Gastroesophageal sphincter (tissue), 4 donors: ENCODE data around the gene C19orf38. TPM values are rescaled to one million over a fixed set of nuclear protein-coding genes. Genes with fewer than 3 reads are reported as not detected.

Experiments used
- ATAC-seq: fragments of 150-250 bp; one replicate; pipeline ENCODE4 v1.9.1; 2016; ENCODE audit warnings: mild to moderate bottlenecking, moderate library complexity
- H3K27ac ChIP-seq, 4 donors: fragments of 200-600 bp; sonication (generic) in 3 of 4; 1 replicate in 3 of 4; 2 replicates in 1 of 4; pipeline ENCODE4 v1.5.1; 2016 to 2019
- H3K27me3 ChIP-seq: fragments of 200-600 bp; sonication (generic); one replicate; pipeline ENCODE4 v1.5.1; 2019
- H3K36me3 ChIP-seq, 2 donors: fragments of 200-600 bp; sonication (generic); one replicate each; pipeline ENCODE4 v1.5.1; 2019; ENCODE audit warnings: control low read depth in 1 of 2
- H3K4me1 ChIP-seq, 3 donors: fragments of 200-600 bp; sonication (generic); 1 replicate in 2 of 3; 2 replicates in 1 of 3; pipeline ENCODE4 v1.5.1; 2016 to 2019; ENCODE audit warnings: control low read depth in 2 of 3
- H3K4me3 ChIP-seq, 2 donors: fragments of 200-600 bp; sonication (generic); one replicate each; pipeline ENCODE4 v1.5.1; 2019; ENCODE audit warnings: mild to moderate bottlenecking in 1 of 2, moderate library complexity in 1 of 2
- H3K9me3 ChIP-seq, 3 donors: fragments of 200-600 bp; sonication (generic); one replicate each; pipeline ENCODE4 v1.5.1; 2017 to 2019; ENCODE audit warnings: control low read depth in 2 of 3
- EP300 ChIP-seq: sonication (generic); formaldehyde crosslinking; IDR thresholded peaks from one replicate; pipeline ENCODE4 v1.6.1; 2017; ENCODE audit warnings: antibody characterized with exemption, mild to moderate bottlenecking
- POLR2A ChIP-seq, 2 donors: fragments of 450-650 bp; IDR thresholded peaks; one replicate each; pipeline ENCODE4 v1.6.1; 2017; ENCODE audit warnings: antibody characterized with exemption in 2 of 2, mild to moderate bottlenecking in 2 of 2, moderate library complexity in 1 of 2
- POLR2AphosphoS5 ChIP-seq: sonication (generic); formaldehyde crosslinking; IDR thresholded peaks from one replicate; pipeline ENCODE4 v1.6.1; 2017; ENCODE audit warnings: antibody characterized with exemption
- WGBS, 2 donors: methylation state at CpG; one replicate each; pipeline ENCODE4 v1.1.5; 2018; ENCODE audit warnings: low coverage in 1 of 2; 5-methylcytosine and 5-hydroxymethylcytosine counted together
- total RNA-seq, 4 donors: library from RNA; depleted of rRNA; stranded (reverse); fragments of >200 nt; gene quantifications; one replicate each; pipeline ENCODE4 v1.1.0, GENCODE V29; 2016
- TF ChIP-seq, protein P1 (sequence below), 4 experiments: fragments of 200-600 bp in 2 of 4; fragments of 450-650 bp in 2 of 4; sonication (generic) in 1 of 4; IDR thresholded peaks; one replicate each; pipeline ENCODE4 v1.5.1; 2017 to 2019; ENCODE audit warnings: antibody characterized with exemption in 4 of 4, mild to moderate bottlenecking in 2 of 4, moderate library complexity in 2 of 4

Gene C19orf38
- total RNA-seq, 4 donors from 2014 or later = 0.89 to 3.1 (median 2.1) TPM; not detected in 1

DNA sequence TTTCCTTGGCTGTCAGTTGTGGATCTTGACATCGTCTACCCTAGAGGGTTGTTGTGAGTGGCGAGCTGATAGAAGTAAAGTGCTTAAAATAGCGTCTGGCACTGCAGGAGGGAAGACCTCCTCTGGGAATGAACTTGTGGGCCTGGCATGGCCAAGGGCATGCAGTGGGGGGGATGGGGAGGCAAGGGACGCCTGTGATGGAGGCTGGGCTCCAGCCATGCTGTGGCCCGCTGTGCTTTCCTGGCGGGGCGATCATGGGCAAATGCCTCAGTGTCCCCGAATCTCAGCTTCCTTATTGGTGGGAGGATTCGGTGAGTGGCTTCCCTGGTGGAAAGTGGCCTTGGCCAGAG, 33.9 kb downstream of the C19orf38 start:
- no peaks in the 10 kb centered on the region for H3K27me3 ChIP-seq
- 91 to 100% methylated on average over 2 to 3 of the region's 9 CpGs for WGBS, 2 donors
- no peak for ATAC-seq
- H3K4me3 ChIP-seq = no peak overlapping the region
- H3K9me3 ChIP-seq = no peaks in the 10 kb centered on the region
- H3K36me3 ChIP-seq = no peaks in the 10 kb centered on the region
- H3K4me1 ChIP-seq = peaks cover 0 to 83% (median 27%) of the 10 kb centered on the region in 3 donors
- TF ChIP-seq POLR2A (IDR thresholded peaks at IDR 0.05) = no peak
- no peak for TF ChIP-seq EP300
- TF ChIP-seq, protein P1, sequence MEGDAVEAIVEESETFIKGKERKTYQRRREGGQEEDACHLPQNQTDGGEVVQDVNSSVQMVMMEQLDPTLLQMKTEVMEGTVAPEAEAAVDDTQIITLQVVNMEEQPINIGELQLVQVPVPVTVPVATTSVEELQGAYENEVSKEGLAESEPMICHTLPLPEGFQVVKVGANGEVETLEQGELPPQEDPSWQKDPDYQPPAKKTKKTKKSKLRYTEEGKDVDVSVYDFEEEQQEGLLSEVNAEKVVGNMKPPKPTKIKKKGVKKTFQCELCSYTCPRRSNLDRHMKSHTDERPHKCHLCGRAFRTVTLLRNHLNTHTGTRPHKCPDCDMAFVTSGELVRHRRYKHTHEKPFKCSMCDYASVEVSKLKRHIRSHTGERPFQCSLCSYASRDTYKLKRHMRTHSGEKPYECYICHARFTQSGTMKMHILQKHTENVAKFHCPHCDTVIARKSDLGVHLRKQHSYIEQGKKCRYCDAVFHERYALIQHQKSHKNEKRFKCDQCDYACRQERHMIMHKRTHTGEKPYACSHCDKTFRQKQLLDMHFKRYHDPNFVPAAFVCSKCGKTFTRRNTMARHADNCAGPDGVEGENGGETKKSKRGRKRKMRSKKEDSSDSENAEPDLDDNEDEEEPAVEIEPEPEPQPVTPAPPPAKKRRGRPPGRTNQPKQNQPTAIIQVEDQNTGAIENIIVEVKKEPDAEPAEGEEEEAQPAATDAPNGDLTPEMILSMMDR (IDR thresholded peaks at IDR 0.05) = no peak
- no peak for TF ChIP-seq POLR2AphosphoS5
- H3K27ac ChIP-seq = no peak overlapping the region

DNA sequence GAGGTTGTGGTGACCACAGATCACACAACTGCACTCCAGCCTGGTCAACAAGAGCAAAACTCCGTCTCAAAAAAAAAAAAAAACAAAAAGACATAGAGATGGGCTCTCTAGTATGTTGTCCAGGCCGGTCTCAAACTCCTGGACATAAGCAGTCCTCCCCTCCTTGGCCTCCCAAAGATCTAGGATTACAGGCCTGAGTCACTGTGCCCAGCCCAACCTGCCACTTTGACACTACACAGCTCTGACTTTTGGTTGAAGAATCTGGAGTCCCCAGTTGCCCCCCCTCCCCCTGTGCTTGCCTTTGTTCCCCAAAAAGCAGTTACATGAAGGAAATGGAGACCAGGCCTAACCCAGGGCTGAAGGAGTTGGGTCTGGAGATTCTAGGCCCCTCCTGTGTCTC, 36.1 kb downstream of the C19orf38 start:
- Histone ChIP-seq H3K36me3 (no peaks in the 10 kb centered on the region), H3K27me3 (no peaks in the 10 kb centered on the region), H3K27ac (peak overlapping the region in 1 of 4 donors; percentile 28), H3K4me3 (no peak overlapping the region), H3K4me1 (peaks cover 0 to 76% (median 19%) of the 10 kb centered on the region in 3 donors), H3K9me3 (no peaks in the 10 kb centered on the region)
- 26 to 56% methylated on average over 2 of the region's 2 CpGs for WGBS, 2 donors
- peak; percentile 53 for ATAC-seq
- peak; percentile 85 for TF ChIP-seq POLR2AphosphoS5
- TF ChIP-seq EP300 = no peak

DNA sequence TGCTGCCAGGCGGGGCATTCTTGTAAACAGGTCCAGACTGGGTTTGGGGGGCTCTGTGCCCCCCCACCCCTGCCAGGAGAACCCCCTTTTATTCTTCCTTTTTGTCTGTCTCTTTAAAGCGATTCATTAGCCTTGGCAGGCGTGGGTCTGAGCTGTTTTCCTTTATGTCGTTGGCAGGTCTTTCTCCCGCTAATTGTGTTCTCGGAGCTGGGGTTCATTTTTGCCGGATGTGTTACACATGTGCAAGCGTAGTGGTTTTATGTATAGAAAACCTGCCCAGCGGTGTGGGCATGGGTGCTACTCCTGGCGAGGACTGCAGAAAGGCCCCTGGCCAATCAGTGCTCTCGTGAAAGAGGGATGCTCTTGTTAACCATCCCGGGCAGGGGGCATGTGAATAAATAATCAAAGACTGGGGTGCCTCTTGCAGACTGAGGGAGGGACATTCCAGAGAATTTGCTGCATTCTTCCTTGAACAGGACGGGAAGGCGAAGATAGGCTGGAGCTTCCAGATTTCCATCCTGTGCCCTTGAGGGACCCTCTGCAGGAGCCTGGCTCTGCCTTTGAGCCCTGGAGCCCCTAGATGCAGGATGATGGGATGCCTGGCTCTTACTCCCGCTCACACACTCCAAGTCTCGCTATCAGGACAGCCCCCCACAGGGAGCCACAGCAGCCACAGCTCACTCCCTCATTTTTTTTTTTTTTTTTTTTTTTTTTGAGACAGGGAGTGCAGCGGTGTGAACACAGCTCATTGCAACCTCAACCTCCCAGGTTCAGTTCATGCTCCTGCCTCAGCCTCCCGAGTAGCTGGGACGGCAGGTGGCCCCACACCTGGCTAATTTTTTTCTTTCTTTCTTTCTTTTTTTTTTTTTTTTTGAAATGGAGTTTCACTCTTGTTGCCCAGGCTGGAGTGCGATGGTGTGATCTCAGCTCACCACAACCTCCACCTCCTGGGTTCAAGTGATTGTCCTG, 37.3 kb downstream of the C19orf38 start:
- no peak for ATAC-seq
- Histone ChIP-seq H3K36me3 (no peaks in the 10 kb centered on the region), H3K9me3 (no peaks in the 10 kb centered on the region), H3K27ac (peak overlapping the region in 1 of 4 donors; percentile 28), H3K4me1 (peaks cover 0 to 66% (median 19%) of the 10 kb centered on the region in 3 donors), H3K27me3 (no peaks in the 10 kb centered on the region), H3K4me3 (no peak overlapping the region)
- no peak for TF ChIP-seq POLR2AphosphoS5
- TF ChIP-seq EP300 = no peak
- TF ChIP-seq POLR2A (IDR thresholded peaks at IDR 0.05) = no peak
- TF ChIP-seq, protein P1 (IDR thresholded peaks at IDR 0.05) = no peak
- 54 to 90% methylated on average over 7 to 16 of the region's 20 CpGs for WGBS, 2 donors

DNA sequence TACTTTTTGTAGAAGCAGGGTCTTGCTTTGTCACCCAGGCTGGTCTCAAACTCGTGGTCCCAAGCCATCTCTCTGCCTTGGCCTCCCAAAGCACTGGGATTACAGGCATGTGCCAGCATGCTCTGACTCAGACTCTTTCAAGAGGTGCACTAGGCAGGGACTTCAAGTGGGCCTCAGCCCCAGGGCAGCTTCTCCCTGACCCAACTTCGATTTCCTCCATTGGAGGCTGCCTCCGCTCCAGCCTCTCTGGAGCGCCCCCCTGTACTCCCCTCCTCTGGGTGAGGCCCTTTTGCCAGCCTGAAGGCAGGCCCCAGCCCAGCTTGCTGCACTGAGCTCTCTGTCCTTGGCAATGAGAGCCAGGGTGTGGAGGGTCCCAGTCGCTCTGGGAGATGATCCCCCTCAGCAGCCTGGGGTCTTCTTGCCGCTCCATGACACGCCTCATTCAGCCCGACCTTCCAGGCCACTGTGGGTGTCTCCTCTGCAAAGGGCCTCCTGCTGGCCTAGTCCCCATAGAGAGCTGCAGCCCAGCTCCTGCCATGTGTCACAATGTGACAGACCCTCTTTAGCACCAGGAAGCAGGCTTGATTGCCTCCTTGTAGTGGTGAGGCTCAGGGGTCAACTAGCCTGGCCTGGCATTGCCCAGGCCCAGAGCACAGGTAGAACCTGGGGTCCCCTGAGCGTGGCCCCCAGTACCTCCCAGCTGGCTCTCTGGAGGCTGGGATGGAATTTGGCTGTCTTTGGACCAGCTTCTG, 39.6 kb downstream of the C19orf38 start:
- no peak for ATAC-seq
- Histone ChIP-seq H3K9me3 (no peaks in the 10 kb centered on the region), H3K4me3 (no peak overlapping the region), H3K36me3 (no peaks in the 10 kb centered on the region), H3K4me1 (peaks cover 0 to 61% (median 15%) of the 10 kb centered on the region in 3 donors), H3K27ac (no peak overlapping the region), H3K27me3 (no peaks in the 10 kb centered on the region)
- TF ChIP-seq POLR2A (IDR thresholded peaks at IDR 0.05) (no peak), POLR2AphosphoS5 (no peak), EP300 (no peak)
- TF ChIP-seq, protein P1 (IDR thresholded peaks at IDR 0.05) = no peak
- WGBS, 2 donors = 56% methylated on average over 2 of the region's 9 CpGs; no CpG with 5 or more reads in 1 of the 2 donors

DNA sequence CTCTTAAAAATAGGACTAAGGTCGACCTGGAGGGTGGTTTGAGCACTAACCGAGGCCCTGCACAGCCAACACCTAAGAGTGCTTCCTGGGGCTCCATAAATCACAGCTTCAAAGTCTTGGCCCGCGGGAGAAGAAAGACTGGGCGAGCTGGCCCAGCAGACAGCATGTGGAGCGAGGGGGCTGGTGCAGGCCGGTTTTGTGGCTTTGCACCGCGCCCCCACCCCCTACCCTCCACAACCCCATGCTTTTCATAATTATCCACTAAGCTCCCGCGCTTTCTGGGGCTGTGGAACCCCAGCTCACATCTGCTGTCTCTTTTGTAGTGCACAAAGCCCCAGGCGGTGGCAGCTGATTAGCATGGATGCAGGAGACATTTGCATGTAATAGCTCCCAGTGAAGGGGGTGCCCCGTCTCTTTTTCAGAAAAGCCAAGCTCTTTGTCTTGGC, 40.2 kb downstream of the C19orf38 start:
- Histone ChIP-seq H3K36me3 (no peaks in the 10 kb centered on the region), H3K27me3 (no peaks in the 10 kb centered on the region), H3K27ac (no peak overlapping the region), H3K4me3 (no peak overlapping the region), H3K4me1 (peaks cover 0 to 60% (median 15%) of the 10 kb centered on the region in 3 donors), H3K9me3 (no peaks in the 10 kb centered on the region)
- 33 to 55% methylated on average over 2 of the region's 13 CpGs for WGBS, 2 donors
- no peak for ATAC-seq
- TF ChIP-seq POLR2A (IDR thresholded peaks at IDR 0.05) = no peak
- no peak for TF ChIP-seq EP300
- no peak for TF ChIP-seq POLR2AphosphoS5
- TF ChIP-seq, protein P1 (IDR thresholded peaks at IDR 0.05) = no peak
